Osteocyte (in vitro differentiated cells): ENCODE results near the gene CCM2. TPM values are rescaled to one million over a fixed set of nuclear protein-coding genes. Genes with fewer than 3 reads are reported as not detected.

Experiments used
- DNase-seq: peaks from one replicate; pipeline ENCODE4 v3.0.0; 2021; ENCODE audit warnings: mixed read lengths; ENCODE audit not compliant: unreplicated experiment; ENCODE audit errors: extremely low spot score
- H3K27ac Mint-ChIP-seq: one replicate; pipeline ENCODE4 v1.8.0; 2021; ENCODE audit warnings: mild to moderate bottlenecking, mixed read lengths; ENCODE audit not compliant: unreplicated experiment
- H3K27me3 Mint-ChIP-seq: one replicate; pipeline ENCODE4 v1.8.0; 2021; ENCODE audit warnings: mixed read lengths; ENCODE audit not compliant: unreplicated experiment
- H3K36me3 Mint-ChIP-seq: one replicate; pipeline ENCODE4 v1.8.0; 2021; ENCODE audit warnings: mixed read lengths; ENCODE audit not compliant: unreplicated experiment
- H3K4me1 Mint-ChIP-seq: one replicate; pipeline ENCODE4 v1.8.0; 2021; ENCODE audit warnings: mixed read lengths; ENCODE audit not compliant: unreplicated experiment
- H3K4me3 Mint-ChIP-seq: one replicate; pipeline ENCODE4 v1.8.0; 2021; ENCODE audit warnings: mild to moderate bottlenecking, moderate library complexity, mixed read lengths; ENCODE audit not compliant: unreplicated experiment
- H3K9me3 Mint-ChIP-seq: one replicate; pipeline ENCODE4 v1.8.0; 2021; ENCODE audit warnings: mixed read lengths; ENCODE audit not compliant: unreplicated experiment
- CTCF ChIP-seq: fragments of 200-600 bp; sonication (generic); IDR thresholded peaks from 2 replicates; pipeline ENCODE4 v1.5.0; 2021; ENCODE audit warnings: antibody characterized with exemption, mild to moderate bottlenecking, moderate library complexity
- total RNA-seq: library from RNA; stranded (reverse); gene quantifications from 2 replicates; pipeline ENCODE4 v1.2.1, GENCODE V29; 2021

The CCM2 gene
- total RNA-seq, 1 donor from 2014 or later = 42.3 TPM

GRCh38 chr7:45035893-45036292 lies 35.9 kb downstream of the CCM2 start:
- no peak for DNase-seq
- no peaks in the 10 kb centered on the region for H3K27me3 Mint-ChIP-seq
- TF ChIP-seq CTCF = no peak
- no peaks in the 10 kb centered on the region for H3K9me3 Mint-ChIP-seq
- peaks cover 13% of the 10 kb centered on the region for H3K36me3 Mint-ChIP-seq
- H3K27ac Mint-ChIP-seq = no peak overlapping the region
- H3K4me1 Mint-ChIP-seq = peaks cover 10% of the 10 kb centered on the region
- no peak overlapping the region for H3K4me3 Mint-ChIP-seq

GRCh38 chr7:45036317-45036716 lies 36.3 kb downstream of the CCM2 start:
- DNase-seq = no peak
- H3K4me3 Mint-ChIP-seq = no peak overlapping the region
- H3K4me1 Mint-ChIP-seq = peaks cover 10% of the 10 kb centered on the region
- no peak for TF ChIP-seq CTCF
- H3K9me3 Mint-ChIP-seq = no peaks in the 10 kb centered on the region
- H3K27me3 Mint-ChIP-seq = no peaks in the 10 kb centered on the region
- H3K27ac Mint-ChIP-seq = no peak overlapping the region
- peaks cover 17% of the 10 kb centered on the region for H3K36me3 Mint-ChIP-seq

GRCh38 chr7:45036796-45037195 lies 36.8 kb downstream of the CCM2 start:
- Mint-ChIP-seq H3K4me3 (no peak overlapping the region), H3K36me3 (peaks cover 18% of the 10 kb centered on the region), H3K27me3 (no peaks in the 10 kb centered on the region), H3K4me1 (peaks cover 10% of the 10 kb centered on the region), H3K9me3 (no peaks in the 10 kb centered on the region), H3K27ac (no peak overlapping the region)
- TF ChIP-seq CTCF = no peak
- no peak for DNase-seq

GRCh38 chr7:45037876-45038275 lies 37.9 kb downstream of the CCM2 start:
- no peak for DNase-seq
- no peaks in the 10 kb centered on the region for H3K9me3 Mint-ChIP-seq
- H3K4me1 Mint-ChIP-seq = peaks cover 10% of the 10 kb centered on the region
- no peak for TF ChIP-seq CTCF
- H3K4me3 Mint-ChIP-seq = no peak overlapping the region
- no peak overlapping the region for H3K27ac Mint-ChIP-seq
- H3K27me3 Mint-ChIP-seq = no peaks in the 10 kb centered on the region
- peaks cover 26% of the 10 kb centered on the region for H3K36me3 Mint-ChIP-seq

- Mint-ChIP-seq H3K4me3 (no peak overlapping the region), H3K9me3 (no peaks in the 10 kb centered on the region), H3K27ac (no peak overlapping the region), H3K4me1 (no peaks in the 10 kb centered on the region), H3K36me3 (peaks cover 35% of the 10 kb centered on the region), H3K27me3 (no peaks in the 10 kb centered on the region)
- TF ChIP-seq CTCF = no peak
- no peak for DNase-seq
Observed at GRCh38 chr7:45039106-45039505, 39.1 kb downstream of the CCM2 start.
